Kidney (tissue), 14 donors: ENCODE measurements around the gene SLC10A6. TPM values are rescaled to one million over a fixed set of nuclear protein-coding genes. Genes with fewer than 3 reads are reported as not detected.

Source experiments
- DNase-seq, 5 donors: peaks; one replicate each; pipeline ENCODE4 v3.0.0-alpha.2; 2013 to 2020
- FAIRE-seq: peaks from 2 replicates; lab custom pipeline; 2012; peaks lifted over from hg19 to GRCh38; lab: Jason Lieb, UNC
- H3K27ac ChIP-seq, 2 donors: one replicate each; pipeline ENCODE4 v1.7.0; 2013; ENCODE audit warnings: low read depth in 2 of 2, low read length in 2 of 2, inconsistent platforms in 1 of 2
- H3K27me3 ChIP-seq: one replicate; pipeline ENCODE4 v1.7.1; 2013; ENCODE audit warnings: low read length, inconsistent platforms; ENCODE audit not compliant: control insufficient read depth, insufficient read depth
- H3K36me3 ChIP-seq, 3 donors: one replicate each; pipeline versions ENCODE4 v1.7.0 to v1.7.1; 2013; ENCODE audit warnings: low read length in 3 of 3, control low read depth in 1 of 3, inconsistent platforms in 1 of 3; ENCODE audit not compliant: insufficient read depth in 3 of 3, control insufficient read depth in 2 of 3
- H3K4me1 ChIP-seq, 3 donors: one replicate each; pipeline versions ENCODE4 v1.7.0 to v1.7.1; 2013; ENCODE audit warnings: low read length in 3 of 3, inconsistent platforms in 1 of 3, low read depth in 1 of 3; ENCODE audit not compliant: control insufficient read depth in 2 of 3, insufficient read depth in 2 of 3
- H3K4me3 ChIP-seq, 3 donors: one replicate each; pipeline versions ENCODE4 v1.7.0 to v1.8.1; 2013; ENCODE audit warnings: low read length in 3 of 3, control low read depth in 1 of 3, inconsistent platforms in 1 of 3
- H3K9ac ChIP-seq, 3 donors: one replicate each; pipeline versions ENCODE4 v1.7.0 to v1.7.1; 2013; ENCODE audit warnings: low read length in 3 of 3, control low read depth in 1 of 3, inconsistent platforms in 1 of 3
- H3K9me3 ChIP-seq, 3 donors: one replicate each; pipeline versions ENCODE4 v1.7.0 to v1.7.1; 2013; ENCODE audit warnings: low read length in 3 of 3, control low read depth in 1 of 3, inconsistent platforms in 1 of 3; ENCODE audit not compliant: control insufficient read depth in 2 of 3, insufficient read depth in 1 of 3
- CTCF ChIP-seq: IDR thresholded peaks from 3 replicates; pipeline ENCODE4 v1.5.1; 2012; ENCODE audit warnings: mild to moderate bottlenecking, moderate library complexity, borderline replicate concordance; ENCODE audit not compliant: insufficient read depth; ENCODE audit errors: extremely low read depth
- intact Hi-C: fragments of 100-400 bp; cut with DNase I; formaldehyde crosslinking; loops from one replicate; pipeline ENCODE4 v1.11.1; 2022
- polyA plus RNA-seq: library from polyadenylated mRNA; stranded (reverse); fragments of 350-450 nt; fragmentation: Illumina TruSeq; extraction: RNeasy Lipid Tissue Mini Kit (QIAGEN cat#74804); gene quantifications from one replicate; pipeline ENCODE4 v1.2.3, GENCODE V29; 2014; ENCODE audit warnings: low read depth, low replicate concordance; ENCODE audit not compliant: insufficient read depth
- total RNA-seq: library from RNA; stranded (reverse); fragmentation: NEBNext Ultra II Directional; extraction: Animal tissue kit (Norgen Biotek cat#: 25700); gene quantifications from one replicate; pipeline ENCODE4 v1.2.1, GENCODE V29; 2021
- donor health status: control.
- donor health status: control.
- donor health status: control.
- donor health status: control.
- donor health status: control.
- donor health status: DM: yes; HTN: yes; CAD: no.
- donor health status: Normal renal cell carcinoma (clear cell type).

Gene SLC10A6
- total and polyA plus RNA-seq, 2 donors from 2014 or later = 1.4 TPM; not detected in 1

GRCh38 chr4:86892636-86892960 lies 43.4 kb upstream of the SLC10A6 start:
- DNase-seq (no peak), FAIRE-seq (no peak)
- Histone ChIP-seq H3K4me3 (peak overlapping the region; percentile 68 to 85 (median 75)), H3K36me3 (no peaks in the 10 kb centered on the region), H3K4me1 (peaks cover 0 to 2% (median 0%) of the 10 kb centered on the region in 3 donors), H3K9ac (peak overlapping the region; percentile 26 to 91 (median 85)), H3K9me3 (no peaks in the 10 kb centered on the region), H3K27ac (peak overlapping the region; percentile 57 to 85), H3K27me3 (no peaks in the 10 kb centered on the region)
- TF ChIP-seq CTCF = no peak
- intact Hi-C loops = loop anchor here (5.0 kb wide), 1 partner anchor 390 kb away; no protein-coding TSS in a partner anchor

GRCh38 chr4:86891762-86892635 lies 42.8 kb upstream of the SLC10A6 start, which contains the start of gene C4orf36:
Gene C4orf36, minus strand, starts transcription at chr4:86892422. Its CDS starts 902 bp downstream, at chr4:86891520.
- Histone ChIP-seq H3K27ac (peak within 1 kb of the TSS; percentile 57 to 85), H3K27me3 (no peaks in the 10 kb centered on the region), H3K4me3 (peak within 1 kb of the TSS; percentile 68 to 85 (median 75)), H3K4me1 (peaks cover 0 to 2% (median 0%) of the 10 kb centered on the region in 3 donors), H3K9ac (peak within 1 kb of the TSS; percentile 27 to 91 (median 85)), H3K36me3 (no peaks in the 10 kb centered on the region), H3K9me3 (no peaks in the 10 kb centered on the region)
- DNase-seq (peak; percentile 82 to 95 (median 88)), FAIRE-seq (no peak)
- intact Hi-C loops = loop anchor here (5.0 kb wide), 1 partner anchor 390 kb away; no protein-coding TSS in a partner anchor
- no peak for TF ChIP-seq CTCF

- Histone ChIP-seq H3K9ac (no peak overlapping the region), H3K27me3 (no peaks in the 10 kb centered on the region), H3K4me3 (peak overlapping the region in 1 of 3 donors; percentile 75), H3K27ac (no peak overlapping the region), H3K36me3 (no peaks in the 10 kb centered on the region), H3K9me3 (no peaks in the 10 kb centered on the region), H3K4me1 (peaks cover 0 to 2% (median 0%) of the 10 kb centered on the region in 3 donors)
- DNase-seq (peak in 2 of 5 donors; percentile 12 to 16), FAIRE-seq (no peak)
- TF ChIP-seq CTCF = no peak
- intact Hi-C loops = loop anchor here (5.0 kb wide), 1 partner anchor 388 kb away; no protein-coding TSS in a partner anchor
These were observed 41.6 kb upstream of the SLC10A6 start for GRCh38 chr4:86890790-86891189.
